RKO (cell line): ENCODE results near the gene FUT4.
"Not testable (repeated sequence)": the region's sequence is repeated elsewhere in the genome, so short reads cannot be mapped to it uniquely, and the experiment has no call there.

ENCODE experiments used
- DNase-seq: peaks from one replicate; pipeline ENCODE4 v3.0.0-alpha.2; 2016; ENCODE audit warnings: low spot score

Gene FUT4

DNA sequence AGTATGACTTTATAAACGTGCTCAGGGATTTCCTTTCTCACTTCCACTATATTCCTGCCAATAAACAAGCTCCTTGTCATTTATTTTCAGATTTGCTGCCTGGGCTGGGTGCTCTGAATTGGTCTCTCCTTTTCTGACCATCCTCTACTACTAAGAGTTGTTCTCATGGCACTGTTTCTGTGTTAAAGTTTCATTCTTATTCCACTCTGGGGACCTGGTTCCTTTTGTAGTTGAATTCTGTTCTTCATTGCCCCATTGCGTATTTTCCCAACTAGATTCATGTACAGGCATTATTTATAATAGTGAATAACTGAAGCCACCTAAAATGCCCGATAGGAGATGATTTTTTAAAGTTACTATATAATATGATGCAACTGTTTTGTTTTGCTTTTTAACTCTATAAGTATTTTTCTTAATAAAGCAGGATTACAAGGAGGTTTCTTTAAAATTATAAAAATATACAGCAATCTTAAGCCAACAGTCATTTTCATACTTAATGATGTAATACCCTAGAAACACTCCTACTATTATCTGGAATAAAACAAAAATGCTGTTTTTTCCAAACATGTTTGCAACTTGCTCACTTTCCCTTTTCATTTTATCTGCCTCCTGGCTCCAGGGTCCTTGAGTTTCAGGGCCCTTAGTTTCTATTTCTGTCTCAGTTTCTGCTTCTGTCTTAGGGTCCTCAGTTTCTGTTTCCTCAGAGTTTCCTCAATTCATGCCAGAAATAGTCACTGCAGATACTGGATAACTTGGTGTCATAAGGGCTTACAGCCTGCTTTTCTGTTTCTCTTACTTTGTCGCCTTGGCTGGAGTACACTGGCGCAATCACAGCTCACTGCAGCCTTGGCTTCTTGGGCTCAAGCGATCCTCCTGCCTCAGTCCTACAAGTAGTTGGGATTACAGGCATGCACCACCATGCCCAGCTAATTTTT lies 9.8 kb upstream of the FUT4 start:
- DNase-seq, result no peak

DNA sequence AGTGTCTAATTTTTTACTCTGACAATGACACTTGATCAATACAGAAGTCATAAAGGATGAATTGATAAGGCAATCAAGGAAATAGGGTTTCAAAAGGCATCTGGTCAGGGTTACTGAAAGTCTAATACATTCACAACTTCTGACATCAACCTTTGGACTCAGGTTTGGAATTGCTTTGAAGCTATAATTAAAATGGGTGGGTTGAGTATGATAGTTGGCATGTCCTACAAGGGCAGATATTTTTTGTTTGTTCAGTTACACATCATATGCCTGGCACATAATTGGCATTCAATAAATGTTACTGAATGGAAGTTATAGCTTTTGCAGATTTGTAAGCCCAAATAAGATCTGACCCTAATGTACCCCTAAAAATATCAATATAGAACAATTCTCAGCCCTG lies 7.3 kb upstream of the FUT4 start:
- DNase-seq, result no peak

DNA sequence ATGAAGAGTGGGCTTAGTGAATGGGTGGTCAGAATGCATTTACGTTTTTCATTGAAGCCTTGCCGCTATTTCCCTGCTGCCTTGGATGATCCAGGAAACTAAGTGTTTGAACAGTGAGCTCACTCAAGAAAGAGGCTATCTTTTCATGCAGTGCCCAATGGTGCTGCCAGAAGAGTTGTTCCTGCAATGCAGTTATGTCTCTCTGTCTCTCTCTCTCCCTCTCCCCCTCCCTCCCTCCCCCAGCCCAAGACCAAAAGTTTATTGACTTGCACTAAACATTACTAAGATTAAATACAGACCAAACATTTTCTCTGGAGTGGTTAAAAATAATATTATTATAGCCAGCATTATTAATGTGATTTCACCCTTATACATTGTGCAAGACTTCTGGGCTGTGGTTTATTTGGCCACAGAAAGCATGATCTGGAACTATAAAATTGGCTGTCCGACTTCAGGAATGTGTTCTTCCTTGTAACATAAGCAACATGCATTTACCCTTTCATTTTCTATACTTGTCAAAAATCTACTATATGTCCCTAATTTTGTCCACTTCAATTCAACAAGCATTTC lies 6.6 kb upstream of the FUT4 start:
- no peak for DNase-seq

DNA sequence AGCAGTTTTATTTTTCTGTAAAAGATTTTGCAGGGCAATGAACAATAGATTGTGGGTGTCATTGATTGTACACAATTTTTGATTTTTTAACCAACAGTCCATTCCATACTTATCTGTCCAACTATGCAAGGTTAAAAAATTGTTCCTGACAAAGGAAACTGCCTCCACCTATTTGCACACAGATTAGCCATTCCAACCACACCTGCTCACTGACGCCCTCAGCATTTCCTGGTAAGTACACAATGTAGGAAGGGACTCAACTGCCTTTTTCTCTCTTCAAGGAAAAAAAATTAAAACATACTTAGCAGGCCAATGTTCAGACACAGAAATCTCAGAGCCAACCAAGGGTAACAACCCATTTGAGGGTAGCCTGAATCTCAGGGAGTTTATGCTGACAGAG lies 4.3 kb upstream of the FUT4 start:
- no peak for DNase-seq

DNA sequence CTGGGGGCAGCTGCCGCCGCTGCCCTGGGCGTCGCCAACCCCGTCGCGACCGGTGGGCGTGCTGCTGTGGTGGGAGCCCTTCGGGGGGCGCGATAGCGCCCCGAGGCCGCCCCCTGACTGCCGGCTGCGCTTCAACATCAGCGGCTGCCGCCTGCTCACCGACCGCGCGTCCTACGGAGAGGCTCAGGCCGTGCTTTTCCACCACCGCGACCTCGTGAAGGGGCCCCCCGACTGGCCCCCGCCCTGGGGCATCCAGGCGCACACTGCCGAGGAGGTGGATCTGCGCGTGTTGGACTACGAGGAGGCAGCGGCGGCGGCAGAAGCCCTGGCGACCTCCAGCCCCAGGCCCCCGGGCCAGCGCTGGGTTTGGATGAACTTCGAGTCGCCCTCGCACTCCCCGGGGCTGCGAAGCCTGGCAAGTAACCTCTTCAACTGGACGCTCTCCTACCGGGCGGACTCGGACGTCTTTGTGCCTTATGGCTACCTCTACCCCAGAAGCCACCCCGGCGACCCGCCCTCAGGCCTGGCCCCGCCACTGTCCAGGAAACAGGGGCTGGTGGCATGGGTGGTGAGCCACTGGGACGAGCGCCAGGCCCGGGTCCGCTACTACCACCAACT lies 1.0 kb downstream of the FUT4 start:
- peak; percentile 58 for DNase-seq

DNA sequence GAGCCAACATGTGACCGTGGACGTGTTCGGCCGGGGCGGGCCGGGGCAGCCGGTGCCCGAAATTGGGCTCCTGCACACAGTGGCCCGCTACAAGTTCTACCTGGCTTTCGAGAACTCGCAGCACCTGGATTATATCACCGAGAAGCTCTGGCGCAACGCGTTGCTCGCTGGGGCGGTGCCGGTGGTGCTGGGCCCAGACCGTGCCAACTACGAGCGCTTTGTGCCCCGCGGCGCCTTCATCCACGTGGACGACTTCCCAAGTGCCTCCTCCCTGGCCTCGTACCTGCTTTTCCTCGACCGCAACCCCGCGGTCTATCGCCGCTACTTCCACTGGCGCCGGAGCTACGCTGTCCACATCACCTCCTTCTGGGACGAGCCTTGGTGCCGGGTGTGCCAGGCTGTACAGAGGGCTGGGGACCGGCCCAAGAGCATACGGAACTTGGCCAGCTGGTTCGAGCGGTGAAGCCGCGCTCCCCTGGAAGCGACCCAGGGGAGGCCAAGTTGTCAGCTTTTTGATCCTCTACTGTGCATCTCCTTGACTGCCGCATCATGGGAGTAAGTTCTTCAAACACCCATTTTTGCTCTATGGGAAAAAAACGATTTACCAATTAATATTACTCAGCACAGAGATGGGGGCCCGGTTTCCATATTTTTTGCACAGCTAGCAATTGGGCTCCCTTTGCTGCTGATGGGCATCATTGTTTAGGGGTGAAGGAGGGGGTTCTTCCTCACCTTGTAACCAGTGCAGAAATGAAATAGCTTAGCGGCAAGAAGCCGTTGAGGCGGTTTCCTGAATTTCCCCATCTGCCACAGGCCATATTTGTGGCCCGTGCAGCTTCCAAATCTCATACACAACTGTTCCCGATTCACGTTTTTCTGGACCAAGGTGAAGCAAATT lies 1.8 kb downstream of the FUT4 start:
- DNase-seq, result peak; percentile 44

DNA sequence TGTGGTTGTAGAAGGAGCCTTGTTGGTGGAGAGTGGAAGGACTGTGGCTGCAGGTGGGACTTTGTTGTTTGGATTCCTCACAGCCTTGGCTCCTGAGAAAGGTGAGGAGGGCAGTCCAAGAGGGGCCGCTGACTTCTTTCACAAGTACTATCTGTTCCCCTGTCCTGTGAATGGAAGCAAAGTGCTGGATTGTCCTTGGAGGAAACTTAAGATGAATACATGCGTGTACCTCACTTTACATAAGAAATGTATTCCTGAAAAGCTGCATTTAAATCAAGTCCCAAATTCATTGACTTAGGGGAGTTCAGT lies 2.4 kb downstream of the FUT4 start:
- DNase-seq, result peak; percentile 15

DNA sequence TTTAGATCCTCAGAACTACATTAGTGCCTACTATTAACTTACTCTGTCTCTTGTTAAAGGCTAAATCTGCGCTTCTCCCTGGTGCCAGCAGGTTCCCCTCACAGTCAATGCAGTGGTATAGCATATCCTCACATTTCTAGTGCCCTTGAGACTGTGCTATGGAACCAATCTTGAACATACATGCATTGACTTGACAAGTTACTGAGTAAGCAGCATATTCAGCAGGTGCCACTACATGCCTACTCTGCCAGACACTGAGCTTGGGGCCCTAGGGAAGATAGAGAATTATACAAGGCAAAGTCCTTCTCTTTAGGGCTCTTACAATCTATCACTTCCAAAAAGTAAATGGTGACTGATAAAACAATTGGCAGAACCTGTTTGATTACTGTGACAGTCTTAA lies 3.2 kb downstream of the FUT4 start:
- DNase-seq, result peak; percentile 72

DNA sequence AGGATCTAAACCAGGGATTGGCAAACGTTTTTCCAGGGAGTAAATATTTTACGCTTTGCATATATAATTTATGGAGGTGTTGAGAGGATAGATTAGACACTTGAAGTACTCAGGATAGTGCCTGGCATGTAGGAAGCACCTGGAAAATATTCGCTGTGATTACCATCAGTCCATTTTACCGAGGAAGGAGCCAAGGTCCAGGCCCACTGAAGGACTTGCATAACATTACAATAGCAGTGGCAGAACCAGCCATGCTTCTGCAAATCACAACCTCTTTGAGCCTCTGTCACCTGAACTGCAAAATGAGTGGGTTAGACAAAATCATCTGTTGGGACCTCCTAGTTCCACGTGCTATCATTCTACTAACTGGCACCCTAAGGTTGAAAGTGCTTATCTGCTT lies 5.4 kb downstream of the FUT4 start:
- DNase-seq, result no peak

DNA sequence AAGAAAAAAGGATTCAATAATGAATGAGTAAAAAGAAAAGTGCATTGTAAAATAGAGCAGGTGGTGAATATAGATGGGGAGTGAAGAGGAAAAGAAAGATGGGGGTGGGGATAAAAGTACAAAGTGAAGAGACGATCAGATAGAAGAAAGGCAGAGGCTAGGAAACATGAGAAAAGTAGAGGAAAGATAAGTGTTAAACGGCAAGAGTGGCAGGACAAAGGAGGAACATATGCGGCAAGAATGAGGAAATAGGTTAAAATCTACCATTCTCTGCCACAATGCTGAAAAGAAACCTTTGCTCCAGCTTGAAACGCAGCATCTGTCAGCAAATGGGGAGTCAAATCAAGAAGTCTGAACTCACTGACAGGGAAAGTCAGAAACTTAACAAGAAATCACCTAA lies 6.8 kb downstream of the FUT4 start:
- DNase-seq, result no peak

DNA sequence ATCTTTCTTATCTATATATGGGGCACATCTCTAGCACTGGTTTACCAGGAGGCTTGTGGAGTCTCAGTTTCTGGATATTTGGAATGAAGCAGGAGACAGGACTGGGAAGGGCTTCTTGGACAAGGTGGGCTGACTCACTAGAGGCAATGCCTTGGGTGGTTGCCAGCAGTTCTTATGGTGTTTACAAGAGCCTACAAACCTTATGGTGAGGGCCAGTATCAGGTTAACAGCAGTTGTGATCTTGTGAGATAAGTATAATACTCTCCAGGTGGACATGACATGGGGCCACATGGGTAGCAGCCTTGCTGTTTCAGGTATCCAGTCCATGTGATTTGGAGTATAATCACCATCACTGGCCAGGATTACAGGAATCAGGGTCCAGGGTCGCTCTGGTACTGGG lies 10.2 kb downstream of the FUT4 start:
- DNase-seq, result peak; percentile 40

DNA sequence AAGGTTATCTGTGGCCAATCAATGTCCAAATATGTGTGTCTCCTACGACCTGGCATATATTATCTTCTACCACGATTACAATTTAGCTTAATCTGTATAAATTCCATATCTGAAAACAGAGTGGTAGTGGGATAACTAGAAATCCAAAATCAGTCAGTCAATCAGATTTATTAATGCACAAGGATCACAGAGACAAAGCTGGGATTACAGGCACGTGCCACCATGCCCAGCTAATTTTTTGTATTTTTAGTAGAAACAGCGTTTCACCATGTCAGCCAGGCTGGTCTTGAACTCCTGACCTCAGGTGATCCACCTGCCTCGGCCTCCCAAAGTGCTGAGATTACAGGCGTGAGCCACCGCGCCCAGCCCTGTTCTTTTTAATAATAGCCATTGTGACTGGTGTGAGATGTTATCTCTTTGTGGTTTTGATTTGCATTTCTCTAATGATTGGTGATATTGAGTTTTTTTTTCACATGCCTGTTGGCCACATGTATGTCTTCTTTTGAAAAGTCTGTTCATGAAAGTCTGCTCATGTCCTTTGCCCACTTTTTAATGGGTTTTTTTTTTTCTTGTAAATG lies 12.1 kb downstream of the FUT4 start:
- not testable (repeated sequence) for DNase-seq

DNA sequence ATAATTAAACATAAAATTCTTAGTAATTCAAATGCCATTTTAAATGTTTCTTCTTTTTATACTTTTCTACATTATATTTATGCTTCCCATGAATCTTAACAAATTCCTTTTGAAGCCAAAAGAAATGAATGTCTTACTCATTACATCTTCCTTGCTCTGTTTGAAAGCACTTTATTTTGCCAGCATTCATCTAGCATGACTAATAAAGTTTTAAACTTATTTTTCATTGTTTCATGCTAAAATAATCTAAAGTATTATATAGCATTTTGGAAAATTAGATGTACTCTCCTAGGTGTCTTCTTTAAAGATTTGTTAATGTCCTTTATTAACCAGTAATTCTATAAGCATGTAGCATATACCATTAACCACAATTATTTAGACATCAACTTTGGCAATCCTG lies 13.7 kb downstream of the FUT4 start:
- DNase-seq, result no peak

DNA sequence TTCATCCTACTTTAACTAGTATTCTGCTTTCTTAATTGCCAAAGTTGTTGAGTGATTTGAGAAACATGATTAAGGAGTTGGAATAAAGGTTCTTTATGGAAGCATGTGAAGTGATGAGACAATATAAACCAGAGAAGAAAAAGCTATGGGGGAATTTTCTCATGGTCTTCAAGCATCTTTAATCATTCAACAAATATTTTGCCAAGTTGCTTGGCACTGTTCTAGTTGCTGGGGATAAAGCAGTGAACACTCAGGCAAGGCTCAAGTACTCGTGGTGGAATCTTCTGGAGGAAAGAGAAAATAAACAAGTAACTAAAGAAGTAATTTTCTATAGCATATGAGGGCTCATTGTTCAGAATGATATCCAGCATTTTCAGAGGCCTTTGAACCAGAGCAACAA lies 14.3 kb downstream of the FUT4 start:
- no peak for DNase-seq

DNA sequence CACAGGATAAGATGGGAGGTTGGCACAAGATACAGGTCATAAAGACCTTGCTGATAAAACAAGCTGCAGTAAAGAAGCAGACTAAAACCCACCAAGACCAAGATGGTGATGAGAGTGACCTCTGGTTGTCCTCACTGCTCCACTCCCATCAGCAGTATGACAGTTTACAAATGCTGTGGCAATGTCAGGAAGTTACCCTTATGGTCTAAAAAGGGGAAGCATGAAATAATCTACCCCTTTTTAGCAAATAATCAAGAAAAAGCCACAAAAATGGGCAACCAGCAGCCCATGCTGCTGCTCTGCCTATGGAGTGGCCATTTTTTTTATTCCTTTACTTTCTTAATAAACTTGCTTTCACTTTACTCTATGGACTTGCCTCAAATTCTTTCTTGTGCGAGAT lies 14.7 kb downstream of the FUT4 start:
- DNase-seq, result no peak

DNA sequence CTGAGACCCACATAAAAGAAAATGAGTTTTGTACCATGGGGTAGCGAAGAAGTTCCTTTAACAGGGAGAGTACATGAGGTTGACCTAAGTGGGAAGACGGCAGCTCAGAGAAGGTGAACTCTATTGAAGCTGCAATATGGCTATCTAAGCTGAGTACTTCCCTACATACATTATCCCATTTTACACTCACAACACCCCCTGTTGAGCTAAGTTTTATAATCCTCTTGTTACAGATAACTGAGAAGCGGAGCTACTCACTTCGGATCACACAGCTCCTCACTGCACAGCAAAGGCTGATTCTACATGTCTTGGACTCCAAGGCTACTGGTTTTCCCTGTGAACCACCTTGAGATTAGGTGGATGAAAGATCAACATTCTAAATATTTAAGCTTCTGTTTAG lies 15.2 kb downstream of the FUT4 start:
- DNase-seq, result no peak

DNA sequence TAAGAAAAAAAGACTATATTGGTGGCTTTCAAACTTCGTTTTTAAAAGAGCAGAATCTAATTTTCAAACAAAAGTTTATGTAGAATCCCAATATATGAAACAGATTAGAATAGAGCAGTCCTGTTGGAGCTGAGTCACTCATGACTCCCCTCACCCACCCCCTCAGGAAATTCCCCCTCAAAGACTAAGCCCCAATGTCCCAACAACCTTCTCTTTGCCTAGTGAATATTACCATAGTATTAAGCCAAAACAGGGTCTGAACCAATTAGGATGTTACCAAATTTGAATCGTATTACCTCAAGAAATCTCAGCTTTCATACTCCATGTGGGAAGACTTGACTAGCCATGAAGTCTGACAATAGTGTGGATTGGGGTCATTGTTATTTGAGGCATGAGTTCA lies 15.6 kb downstream of the FUT4 start:
- DNase-seq, result no peak

DNA sequence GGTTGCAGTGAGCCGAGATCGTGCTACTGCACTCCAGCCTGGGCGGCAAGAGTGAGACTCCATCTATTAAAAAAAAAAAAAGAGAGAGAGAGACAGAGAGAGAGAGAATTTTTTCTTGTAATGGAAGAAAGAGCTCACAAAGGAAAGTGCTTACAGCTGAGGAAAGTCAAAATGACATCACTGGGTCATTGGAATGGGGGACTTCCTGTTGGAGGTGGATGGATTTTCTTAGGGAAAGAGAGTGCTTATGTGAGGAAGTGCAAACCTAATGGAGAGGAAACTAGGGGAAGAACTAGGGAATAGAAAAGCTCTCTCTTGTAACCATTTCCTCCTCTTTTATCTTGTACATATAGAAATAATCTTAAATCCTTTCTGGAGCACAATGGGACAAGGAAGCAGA lies 17.1 kb downstream of the FUT4 start:
- no peak for DNase-seq

DNA sequence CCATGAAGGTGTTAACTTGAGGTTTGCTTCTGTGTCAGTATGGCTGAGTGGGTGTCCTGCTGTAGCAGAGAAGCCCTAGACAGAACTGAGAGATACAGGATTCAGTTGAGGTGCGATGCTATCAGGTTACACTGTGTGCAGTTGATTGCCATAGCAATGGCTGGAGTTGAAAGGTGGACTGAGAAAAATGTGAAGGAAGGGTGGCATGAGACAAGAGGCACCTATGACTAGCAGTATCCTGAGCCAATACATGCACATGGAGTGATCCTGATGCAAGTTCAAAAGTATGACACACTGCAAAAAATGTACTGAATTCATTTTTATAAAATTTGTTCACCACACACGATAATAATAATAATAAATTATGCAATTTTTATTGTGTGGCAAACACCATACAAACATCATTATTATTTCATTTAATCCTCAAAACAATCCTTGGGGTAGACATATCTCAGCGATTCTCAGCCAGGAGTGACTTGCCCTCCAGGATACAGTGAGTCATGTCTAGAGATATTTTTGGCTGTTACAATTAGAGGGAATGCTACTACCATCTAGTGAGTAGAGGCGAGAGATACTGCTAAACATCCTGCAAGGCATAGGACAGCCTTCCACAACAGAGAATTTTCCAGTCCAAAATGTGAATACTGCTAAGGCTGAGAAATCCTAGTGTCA lies 19.6 kb downstream of the FUT4 start:
- peak; percentile 81 for DNase-seq

DNA sequence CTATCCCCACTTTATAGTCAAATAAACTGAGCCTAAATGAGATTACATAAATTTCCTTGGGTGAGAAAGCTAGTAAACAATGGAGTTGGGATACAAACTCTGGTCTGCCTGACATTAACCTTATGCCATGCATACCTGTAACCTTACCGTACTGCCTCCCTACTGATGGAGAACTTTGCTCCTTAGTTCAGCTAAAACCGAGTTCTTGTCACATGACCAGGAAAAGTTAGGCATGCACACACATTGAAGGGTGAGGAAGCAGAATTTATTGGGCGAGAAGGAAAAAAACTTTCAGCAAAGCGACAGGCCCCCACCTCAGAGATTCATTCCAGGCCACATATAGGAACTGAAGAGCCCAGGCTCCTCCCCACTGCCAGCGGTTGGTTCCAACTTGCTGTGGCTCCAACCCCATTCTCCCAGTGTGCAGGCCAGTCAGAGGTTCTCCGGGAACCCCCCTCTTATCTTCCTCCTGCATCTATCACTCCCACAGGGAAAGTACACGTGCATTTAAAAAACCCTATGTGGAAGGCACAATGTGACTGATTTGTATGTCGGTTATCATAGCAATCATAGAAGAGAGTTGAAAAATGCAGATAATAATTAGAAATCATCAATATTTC lies 20.2 kb downstream of the FUT4 start:
- DNase-seq, result no peak

DNA sequence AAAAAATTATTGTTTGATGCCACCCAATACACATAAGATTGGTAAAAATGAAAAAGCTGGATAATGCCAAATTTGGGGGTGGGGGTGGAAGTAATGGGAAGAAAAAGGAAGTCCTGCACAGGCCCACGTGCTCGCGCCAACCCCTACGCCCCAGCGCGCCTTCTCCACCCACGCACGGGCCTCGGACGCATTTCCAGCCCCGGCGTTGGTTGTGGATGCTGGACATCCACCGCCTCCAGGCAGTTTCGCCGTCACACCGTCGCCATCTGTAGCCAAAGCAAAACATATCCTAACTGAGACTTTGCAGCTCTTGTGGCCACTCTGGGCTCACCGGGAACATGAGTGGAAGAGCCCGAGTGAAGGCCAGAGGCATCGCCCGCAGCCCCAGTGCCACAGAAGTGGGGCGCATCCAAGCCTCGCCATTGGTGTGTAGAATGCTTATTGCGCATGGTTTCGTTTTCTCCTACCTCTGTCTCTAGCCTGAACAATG lies 23.5 kb downstream of the FUT4 start, which contains the start of gene PIWIL4:
Gene PIWIL4, plus strand, starts transcription at position 188 of the 490 bp plus-strand sequence. Its CDS starts 151 bp downstream, at position 339.
- no peak for DNase-seq
